HFFc6 (cell line): ENCODE results near the gene CHTF18. TPM values are rescaled to one million over a fixed set of nuclear protein-coding genes. Genes with fewer than 3 reads are reported as not detected.
"Not testable (repeated sequence)": the region's sequence is repeated elsewhere in the genome, so short reads cannot be mapped to it uniquely, and the experiment has no call there.

Source experiments
- DNase-seq: peaks from one replicate; pipeline ENCODE4 v3.0.0-alpha.2; 2018
- H3K27ac Mint-ChIP-seq: 2 replicates; pipeline ENCODE4 v1.8.0; 2020; ENCODE audit warnings: mild to moderate bottlenecking, mixed read lengths
- H3K27me3 Mint-ChIP-seq: 2 replicates; pipeline ENCODE4 v1.8.0; 2021; ENCODE audit warnings: mild to moderate bottlenecking, moderate library complexity, mixed read lengths; ENCODE audit not compliant: insufficient read depth
- H3K36me3 Mint-ChIP-seq: 2 replicates; pipeline ENCODE4 v1.8.0; 2021; ENCODE audit warnings: low read depth, mixed read lengths
- H3K4me1 Mint-ChIP-seq: 2 replicates; pipeline ENCODE4 v1.8.0; 2020; ENCODE audit warnings: low read depth, mixed read lengths
- H3K4me3 Mint-ChIP-seq: 2 replicates; pipeline ENCODE4 v1.8.0; 2020; ENCODE audit warnings: mild to moderate bottlenecking, moderate library complexity, mixed read lengths
- H3K9me3 Mint-ChIP-seq: 2 replicates; pipeline ENCODE4 v1.8.0; 2020; ENCODE audit warnings: mild to moderate bottlenecking, mixed read lengths
- total RNA-seq, 6 experiments: library from RNA; stranded (reverse); fragmentation: NEBNext Ultra II Directional; extraction: Animal tissue kit (Norgen Biotek cat#: 25700); gene quantifications; 2 replicates in 1 of 6; 3 replicates in 5 of 6; pipeline ENCODE4 v1.2.3, GENCODE V29; 2021
- TF ChIP-seq, protein P1 (sequence below): fragments of 200-600 bp; sonication (generic); IDR thresholded peaks from 2 replicates; pipeline ENCODE4 v1.5.0; 2021; ENCODE audit warnings: antibody characterized with exemption, mild to moderate bottlenecking

CHTF18 gene
- total RNA-seq, 6 experiments from 2014 or later, result 15.2 to 31.7 (median 26.0) TPM

DNA sequence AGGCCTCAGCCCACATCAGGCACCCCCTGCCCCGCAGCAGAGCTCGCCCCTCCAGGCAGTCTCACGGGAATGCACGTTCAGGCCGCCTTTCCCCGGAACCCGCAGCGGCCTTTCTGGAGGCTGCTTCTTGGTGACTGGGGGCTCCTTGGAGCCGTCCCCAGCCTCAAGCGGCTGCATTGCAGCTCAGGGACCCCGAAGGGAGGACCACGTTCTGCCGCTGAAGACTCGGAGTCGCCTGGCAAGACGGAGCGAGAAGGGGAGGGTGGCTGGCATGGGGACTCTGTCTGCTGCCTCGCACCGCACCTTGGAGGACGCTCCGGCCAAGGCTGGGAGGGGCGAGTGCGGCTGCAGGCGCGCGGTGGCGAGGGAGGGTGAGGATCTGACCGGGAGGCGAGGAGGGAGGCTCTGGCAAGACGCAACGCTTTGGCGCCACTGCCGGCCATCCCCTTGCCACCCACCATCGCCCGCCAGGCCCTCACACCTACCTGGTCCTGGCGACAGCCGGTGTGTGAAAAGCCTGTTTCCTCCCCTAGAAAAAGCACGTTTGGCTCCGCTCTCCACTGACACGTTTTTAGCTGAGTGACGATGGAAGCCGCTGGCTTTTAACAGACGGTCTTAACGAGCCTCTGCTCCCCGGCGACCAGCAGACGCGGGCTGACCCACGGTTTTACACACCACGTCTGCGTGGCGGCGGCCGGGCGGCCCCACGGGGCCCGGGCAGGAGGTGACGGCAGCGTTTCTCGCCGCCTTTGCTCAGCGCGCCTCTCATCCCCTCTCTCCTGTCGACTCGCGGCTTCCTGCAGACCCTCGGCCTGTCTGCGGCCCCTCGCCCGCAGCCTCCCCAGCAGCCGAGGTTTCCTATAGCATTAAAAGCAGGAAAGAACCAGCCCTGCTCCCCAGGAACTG lies 28.8 kb downstream of the CHTF18 start:
- TF ChIP-seq, protein P1, sequence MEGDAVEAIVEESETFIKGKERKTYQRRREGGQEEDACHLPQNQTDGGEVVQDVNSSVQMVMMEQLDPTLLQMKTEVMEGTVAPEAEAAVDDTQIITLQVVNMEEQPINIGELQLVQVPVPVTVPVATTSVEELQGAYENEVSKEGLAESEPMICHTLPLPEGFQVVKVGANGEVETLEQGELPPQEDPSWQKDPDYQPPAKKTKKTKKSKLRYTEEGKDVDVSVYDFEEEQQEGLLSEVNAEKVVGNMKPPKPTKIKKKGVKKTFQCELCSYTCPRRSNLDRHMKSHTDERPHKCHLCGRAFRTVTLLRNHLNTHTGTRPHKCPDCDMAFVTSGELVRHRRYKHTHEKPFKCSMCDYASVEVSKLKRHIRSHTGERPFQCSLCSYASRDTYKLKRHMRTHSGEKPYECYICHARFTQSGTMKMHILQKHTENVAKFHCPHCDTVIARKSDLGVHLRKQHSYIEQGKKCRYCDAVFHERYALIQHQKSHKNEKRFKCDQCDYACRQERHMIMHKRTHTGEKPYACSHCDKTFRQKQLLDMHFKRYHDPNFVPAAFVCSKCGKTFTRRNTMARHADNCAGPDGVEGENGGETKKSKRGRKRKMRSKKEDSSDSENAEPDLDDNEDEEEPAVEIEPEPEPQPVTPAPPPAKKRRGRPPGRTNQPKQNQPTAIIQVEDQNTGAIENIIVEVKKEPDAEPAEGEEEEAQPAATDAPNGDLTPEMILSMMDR, result no peak
- no peak overlapping the region for H3K4me3 Mint-ChIP-seq
- no peaks in the 10 kb centered on the region for H3K9me3 Mint-ChIP-seq
- no peak for DNase-seq
- H3K27me3 Mint-ChIP-seq, result peaks cover 3% of the 10 kb centered on the region; the same call in 1 of the 2 replicates
- no peak overlapping the region for H3K27ac Mint-ChIP-seq
- H3K4me1 Mint-ChIP-seq, result peaks cover 22% of the 10 kb centered on the region
- no peaks in the 10 kb centered on the region for H3K36me3 Mint-ChIP-seq

DNA sequence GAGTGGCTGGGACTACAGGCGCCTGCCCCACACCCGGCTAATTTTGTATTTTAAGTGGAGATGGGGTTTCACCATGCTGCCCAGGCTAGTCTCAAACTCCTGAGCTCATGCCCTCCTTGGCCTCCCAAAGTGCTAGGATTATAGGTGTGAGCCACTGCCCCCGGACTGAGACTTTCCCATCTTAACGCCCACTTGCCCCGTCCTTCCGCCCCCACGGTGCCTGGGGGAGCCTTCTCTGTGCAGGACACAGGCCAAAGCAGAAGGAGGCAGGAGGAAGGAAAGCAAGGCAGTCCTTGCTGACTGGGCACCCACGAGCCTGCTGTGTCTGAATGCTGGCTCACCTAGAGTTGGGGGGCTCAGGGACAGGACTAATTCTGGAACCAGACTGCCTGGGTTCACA lies 29.7 kb downstream of the CHTF18 start:
- no peak for DNase-seq
- Mint-ChIP-seq H3K4me1 (peaks cover 22% of the 10 kb centered on the region), H3K27ac (no peak overlapping the region), H3K4me3 (no peak overlapping the region), H3K9me3 (no peaks in the 10 kb centered on the region), H3K27me3 (peaks cover 4% of the 10 kb centered on the region; the same call in 1 of the 2 replicates), H3K36me3 (no peaks in the 10 kb centered on the region)
- TF ChIP-seq, protein P1, result no peak

DNA sequence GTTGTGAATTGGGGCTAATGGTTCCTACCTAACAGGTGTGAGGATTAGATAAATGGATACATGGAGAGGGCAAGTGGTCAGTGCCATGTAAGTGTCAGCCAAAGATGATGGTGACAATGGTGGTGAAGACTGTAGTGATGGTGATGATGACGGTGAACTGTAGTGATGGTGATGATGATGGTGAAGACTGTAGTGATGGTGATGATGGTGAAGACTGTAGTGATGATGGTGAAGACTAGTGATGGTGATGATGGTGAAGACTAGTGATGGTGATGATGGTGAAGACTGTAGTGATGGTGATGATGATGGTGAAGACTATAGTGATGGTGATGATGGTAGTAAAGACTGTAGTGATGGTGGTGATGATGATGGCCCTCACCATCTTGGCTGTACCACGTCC lies 30.2 kb downstream of the CHTF18 start:
- Mint-ChIP-seq H3K9me3 (0 out of 2 replicates have a peak, but pooled peaks cover 4% of the 10 kb centered on the region), H3K27me3 (peaks cover 6% of the 10 kb centered on the region; the same call in 1 of the 2 replicates), H3K36me3 (no peaks in the 10 kb centered on the region), H3K27ac (no peak overlapping the region), H3K4me1 (peaks cover 22% of the 10 kb centered on the region), H3K4me3 (no peak overlapping the region)
- TF ChIP-seq, protein P1, result no peak
- DNase-seq, result no peak

DNA sequence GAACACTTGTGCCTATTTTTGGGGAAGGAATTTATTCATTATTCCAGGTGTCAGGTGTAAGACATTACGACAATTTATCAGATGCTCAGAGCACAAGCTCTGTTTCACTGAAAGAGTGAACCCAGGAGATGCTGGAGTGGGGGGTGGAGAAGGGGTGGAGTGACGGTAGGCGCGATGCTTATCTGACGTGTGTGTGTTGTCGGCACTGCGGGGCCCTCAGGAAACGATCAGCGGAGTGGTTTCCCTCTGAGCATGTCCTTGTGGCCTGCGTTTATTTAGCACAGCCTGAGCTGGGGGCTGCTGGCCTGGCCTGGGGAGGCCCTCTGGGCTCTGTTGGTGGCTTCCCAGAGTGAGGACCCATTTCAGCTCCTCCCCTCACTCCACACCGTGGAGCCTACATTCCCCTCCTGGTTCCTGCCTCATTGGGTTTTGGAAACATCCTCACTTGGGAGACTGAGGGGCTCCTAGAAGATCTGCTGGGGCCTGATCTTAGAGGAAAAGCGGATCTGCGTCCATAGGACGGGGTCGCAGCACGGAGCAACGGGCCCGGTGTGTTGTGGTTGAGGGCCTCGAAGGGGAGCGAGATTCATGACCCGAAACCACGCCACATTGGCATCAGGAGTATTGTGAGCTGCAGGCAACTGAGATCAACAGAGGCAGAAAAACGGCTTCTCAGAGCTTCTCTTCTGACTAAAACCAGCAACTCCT lies 31.1 kb downstream of the CHTF18 start:
- Mint-ChIP-seq H3K27ac (no peak overlapping the region), H3K9me3 (peaks cover 10% of the 10 kb centered on the region; the same call in 1 of the 2 replicates), H3K4me1 (peaks cover 15% of the 10 kb centered on the region), H3K36me3 (0 out of 2 replicates have a peak, but pooled peaks cover 4% of the 10 kb centered on the region), H3K27me3 (peaks cover 10% of the 10 kb centered on the region), H3K4me3 (no peak overlapping the region)
- DNase-seq, result no peak
- TF ChIP-seq, protein P1, result no peak

DNA sequence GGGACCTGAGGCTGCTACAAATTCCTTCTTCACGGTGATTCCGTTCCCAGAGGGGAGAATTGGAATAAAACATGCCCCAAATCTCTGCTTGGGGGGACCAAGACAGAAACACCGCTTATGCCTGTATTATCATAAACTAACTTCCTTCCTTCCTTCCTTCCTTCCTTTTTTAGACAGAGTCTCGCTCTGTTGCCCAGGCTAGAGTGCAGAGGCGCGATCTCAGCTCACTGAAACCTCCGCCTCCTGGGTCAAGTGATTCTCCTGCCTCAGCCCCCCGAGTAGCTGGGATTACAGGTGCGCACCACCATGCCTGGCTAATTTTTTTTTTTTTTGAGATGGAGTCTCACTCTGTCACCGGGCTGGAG lies 31.6 kb downstream of the CHTF18 start:
- not testable (repeated sequence) for DNase-seq, H3K4me3 Mint-ChIP-seq, H3K27me3 Mint-ChIP-seq, H3K27ac Mint-ChIP-seq, H3K4me1 Mint-ChIP-seq, H3K36me3 Mint-ChIP-seq, H3K9me3 Mint-ChIP-seq

DNA sequence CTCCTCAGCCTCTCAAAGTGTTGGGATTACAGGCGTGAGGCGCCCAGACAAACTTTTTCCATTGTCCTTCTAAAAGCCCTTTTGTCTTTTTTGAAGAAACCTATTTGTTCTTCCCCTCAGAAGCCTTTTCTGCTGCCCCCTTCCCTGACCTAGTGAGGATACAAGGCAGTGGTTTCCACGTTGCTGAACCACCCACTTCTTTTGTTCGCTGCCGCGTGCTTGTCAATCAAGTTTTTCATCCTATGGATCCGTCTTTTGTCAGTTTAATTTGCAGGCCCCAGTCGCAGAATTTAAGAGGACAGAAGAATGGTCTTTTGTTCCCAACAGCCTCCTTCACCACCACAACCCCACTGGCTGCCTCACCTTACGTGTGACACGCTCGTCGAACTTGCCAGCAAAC lies 32.3 kb downstream of the CHTF18 start:
- H3K9me3 Mint-ChIP-seq, result peaks cover 10% of the 10 kb centered on the region; the same call in 1 of the 2 replicates
- TF ChIP-seq, protein P1, result no peak
- DNase-seq, result no peak
- H3K4me3 Mint-ChIP-seq, result no peak overlapping the region
- no peak overlapping the region for H3K27ac Mint-ChIP-seq
- peaks cover 7% of the 10 kb centered on the region for H3K4me1 Mint-ChIP-seq
- 0 out of 2 replicates have a peak, but pooled peaks cover 4% of the 10 kb centered on the region for H3K36me3 Mint-ChIP-seq
- H3K27me3 Mint-ChIP-seq, result peaks cover 10% of the 10 kb centered on the region
